DMS53 (cell line): ENCODE results near the gene FAM47E.

ENCODE experiments used
- DNase-seq: peaks from one replicate; lab custom pipeline; 2025; lab: John Stamatoyannopoulos, UW

Gene FAM47E

GRCh38 chr4:76251441-76252270 lies at the start of gene FAM47E:
FAM47E (plus strand) TSS chr4:76251721; CDS start chr4:76251747, 26 bp downstream.
- peak; percentile 96 for DNase-seq

GRCh38 chr4:76203541-76203940 lies 48.0 kb upstream of the FAM47E start:
- peak; percentile 10 for DNase-seq

- no peak for DNase-seq
These were observed 46.6 kb upstream of the FAM47E start for GRCh38 chr4:76204936-76205335.

DNA sequence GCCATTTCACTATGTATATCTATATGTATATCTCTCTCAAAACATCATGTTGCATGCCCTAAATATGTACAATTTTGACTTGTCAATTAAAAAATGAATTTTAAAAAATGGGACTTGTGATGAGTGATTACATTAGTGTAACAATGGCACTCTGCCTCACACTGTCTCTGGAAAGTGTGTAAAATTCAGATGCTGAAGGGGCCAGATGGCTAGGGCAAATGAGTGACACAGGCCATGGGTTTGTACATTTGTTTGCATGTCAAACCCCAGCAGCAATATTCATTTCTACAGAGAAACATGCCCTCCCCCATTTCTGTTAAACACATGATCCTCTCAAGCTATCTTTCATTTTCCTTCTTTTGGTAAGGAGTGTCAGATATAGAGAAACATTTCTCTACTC lies 46.0 kb upstream of the FAM47E start:
- no peak for DNase-seq

DNA sequence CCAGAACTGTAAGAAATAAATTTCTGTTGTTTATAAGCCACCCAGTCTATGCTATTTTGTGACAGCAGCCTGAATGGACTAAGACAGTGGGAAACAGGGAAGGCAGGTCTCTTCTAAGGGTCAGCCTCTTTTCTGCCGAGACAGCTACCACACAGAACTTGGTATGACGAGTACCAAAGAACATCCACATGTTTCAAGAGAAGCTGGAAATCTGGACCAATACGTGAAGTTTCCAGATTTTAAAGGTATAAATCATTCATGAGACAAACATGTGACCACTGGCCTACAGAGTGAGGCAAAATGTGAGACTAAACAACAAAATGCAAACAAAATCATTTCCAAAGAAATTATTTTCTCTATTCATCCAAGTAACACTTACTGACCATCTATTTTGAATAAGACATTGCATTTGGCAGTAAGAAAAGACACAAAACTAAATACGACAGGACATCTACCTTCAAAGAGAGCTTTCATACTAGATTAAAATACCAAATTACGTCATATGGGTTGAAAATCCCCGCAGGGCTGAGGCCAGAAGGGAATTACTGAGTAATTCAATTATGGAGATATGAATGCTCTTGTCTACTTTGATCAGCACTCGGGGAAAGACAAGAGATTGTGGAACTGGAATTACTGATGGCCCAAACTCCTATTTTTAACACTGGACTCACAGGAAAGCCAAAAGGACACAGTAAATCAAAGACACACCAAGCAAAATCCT lies 45.1 kb upstream of the FAM47E start:
- no peak for DNase-seq

DNA sequence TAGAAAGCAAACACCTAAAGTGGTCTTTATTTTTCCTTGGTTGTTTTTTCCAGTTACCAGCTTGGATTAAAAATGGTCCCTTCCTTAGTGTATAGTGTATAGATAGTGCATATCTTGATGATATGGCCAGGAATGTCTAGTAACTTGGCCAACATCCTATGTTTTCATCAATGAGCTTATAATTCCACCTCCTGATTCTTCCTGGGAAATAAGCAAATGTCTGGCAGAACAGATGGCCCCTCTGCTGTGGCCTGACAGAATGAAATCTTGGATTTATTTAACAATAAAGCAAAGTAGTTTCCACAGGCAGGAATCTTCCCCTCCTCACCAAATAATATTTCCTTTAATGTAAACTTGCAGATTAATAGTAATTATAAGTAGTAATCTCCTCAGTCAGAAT lies 44.0 kb upstream of the FAM47E start:
- DNase-seq, result no peak

DNA sequence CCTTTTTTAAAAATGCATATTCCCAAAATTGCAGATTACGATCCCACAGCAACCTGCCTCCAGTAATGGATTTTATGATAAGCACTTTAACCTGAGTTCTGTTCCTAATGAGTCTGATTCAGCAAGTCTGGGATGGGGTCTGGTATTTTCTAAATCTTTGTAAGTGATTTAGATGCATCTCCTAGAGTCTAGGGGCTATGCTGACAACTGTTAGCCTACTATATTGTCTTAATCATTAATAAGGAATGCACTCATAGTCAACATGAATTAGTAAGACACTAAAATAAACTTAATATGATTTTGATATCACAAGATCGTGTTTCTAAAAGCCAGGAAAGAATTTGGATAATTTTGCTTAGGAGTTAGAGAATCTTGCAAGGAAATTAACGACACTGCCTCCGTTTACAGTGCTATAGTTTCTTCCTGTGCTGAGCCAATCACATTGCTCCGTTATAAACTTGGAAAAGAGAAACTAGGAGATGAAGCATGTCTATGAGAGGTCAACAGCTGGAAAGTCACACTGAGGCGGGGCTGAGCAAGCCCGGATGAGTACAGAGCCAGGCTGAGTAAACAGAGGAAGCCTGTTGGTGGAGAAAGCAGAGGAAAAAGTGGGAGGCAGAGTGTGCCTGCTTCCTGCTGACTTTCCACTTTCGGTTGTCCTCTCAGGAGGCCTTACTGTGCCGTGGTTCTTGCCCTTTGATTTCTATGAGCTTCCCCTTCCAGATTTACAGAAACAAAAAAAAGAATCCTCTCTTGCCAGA lies 43.3 kb upstream of the FAM47E start:
- DNase-seq, result peak; percentile 91

DNA sequence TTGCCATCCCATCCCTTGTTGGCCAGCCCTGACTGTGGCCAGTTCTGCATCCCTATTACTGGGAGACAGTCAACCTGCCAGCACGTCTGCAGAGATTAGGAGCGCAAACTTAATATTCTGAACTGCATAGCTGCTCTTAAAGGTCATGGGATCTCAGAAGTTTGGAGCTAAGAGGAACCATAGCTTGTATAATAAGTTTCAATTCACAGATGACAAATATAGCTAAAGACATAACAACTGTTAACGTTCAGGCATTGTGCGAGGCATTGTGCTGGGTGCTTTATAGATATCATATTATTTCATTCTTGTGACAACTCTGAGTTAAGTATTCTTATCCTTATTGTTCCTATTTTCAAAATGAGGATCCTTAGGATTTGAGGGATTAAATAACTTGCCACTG lies 41.6 kb upstream of the FAM47E start:
- DNase-seq, result no peak

- DNase-seq, result no peak
These were observed 41.1 kb upstream of the FAM47E start for GRCh38 chr4:76210452-76210851.

GRCh38 chr4:76211769-76212708 lies 39.5 kb upstream of the FAM47E start:
- DNase-seq, result peak; percentile 20

- peak; percentile 59 for DNase-seq
These were observed 38.6 kb upstream of the FAM47E start for GRCh38 chr4:76212851-76213414.

DNA sequence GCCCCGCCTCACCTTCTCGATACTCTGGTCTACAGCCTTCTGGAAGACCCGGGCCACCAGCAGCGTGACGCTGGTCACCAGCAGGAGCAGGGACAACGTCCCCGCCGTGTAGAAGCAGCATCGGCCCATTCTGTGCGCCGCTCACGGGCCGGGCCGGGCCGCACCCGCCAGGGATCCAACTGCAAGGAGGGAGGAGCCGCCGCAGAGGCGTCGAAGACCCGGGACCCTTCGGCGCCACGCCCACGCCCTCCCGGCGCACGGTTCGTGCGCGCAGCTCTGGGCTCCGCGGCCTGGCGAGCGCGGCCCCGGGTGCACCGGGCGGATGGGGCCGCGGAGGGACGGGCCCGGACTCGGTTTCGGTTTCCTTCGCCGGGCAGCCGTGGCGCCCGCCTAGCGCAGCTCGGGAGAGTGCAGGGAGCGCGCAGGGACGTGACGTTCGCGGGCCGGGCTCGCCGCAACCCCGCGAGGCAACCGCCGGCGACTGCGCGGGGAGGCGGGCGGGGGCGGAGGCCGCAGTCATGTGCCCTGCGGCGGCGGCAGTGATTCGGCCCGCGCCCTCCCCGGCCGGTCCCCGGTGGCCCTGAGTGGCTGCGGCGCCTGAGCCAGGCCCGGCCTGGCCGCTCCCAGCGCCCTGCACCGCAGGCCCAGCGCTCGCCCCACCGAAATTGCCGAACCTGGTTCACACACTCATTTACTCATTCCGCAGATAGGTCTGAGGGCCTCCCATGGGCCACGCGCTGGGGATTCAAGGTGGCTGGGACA lies 37.9 kb upstream of the FAM47E start, which contains the start of gene SCARB2:
Gene SCARB2 (minus strand): TSS at position 410 of the 762 bp plus-strand sequence. CDS start 281 bp downstream, at position 129.
- DNase-seq, result peak; percentile 92

- DNase-seq, result peak; percentile 72
These were observed 37.3 kb upstream of the FAM47E start for GRCh38 chr4:76214177-76214675.

GRCh38 chr4:76215077-76215476 lies 36.4 kb upstream of the FAM47E start:
- peak; percentile 10 for DNase-seq

- no peak for DNase-seq
These were observed 35.0 kb upstream of the FAM47E start for GRCh38 chr4:76216524-76216923.

- no peak for DNase-seq
These were observed 34.3 kb upstream of the FAM47E start for GRCh38 chr4:76216975-76217814.

- peak; percentile 5 for DNase-seq
These were observed 32.0 kb upstream of the FAM47E start for GRCh38 chr4:76219299-76220055.

- DNase-seq, result no peak
These were observed 27.4 kb upstream of the FAM47E start for GRCh38 chr4:76224171-76224570.
